Spleen (tissue), 11 donors: ENCODE results near the gene GRIA1. TPM values are rescaled to one million over a fixed set of nuclear protein-coding genes. Genes with fewer than 3 reads are reported as not detected.

Experiments
- DNase-seq: peaks from one replicate; pipeline ENCODE4 v3.0.0-alpha.2; 2020
- H3K27ac ChIP-seq, 8 donors: fragments of 200-600 bp; sonication (generic) in 7 of 8; 1 replicate in 4 of 8; 2 replicates in 4 of 8; pipeline versions ENCODE4 v1.5.0 to v1.8.0; 2016 to 2021; ENCODE audit warnings: inconsistent platforms in 4 of 8, mild to moderate bottlenecking in 4 of 8, moderate library complexity in 1 of 8
- H3K27me3 ChIP-seq, 7 donors: fragments of 200-600 bp; sonication (generic) in 6 of 7; replicated peaks in 1 of 7; 1 replicate in 4 of 7; 2 replicates in 3 of 7; pipeline versions ENCODE4 v1.5.0 to v1.8.0; 2016 to 2021; ENCODE audit warnings: inconsistent platforms in 3 of 7, mild to moderate bottlenecking in 1 of 7
- H3K36me3 ChIP-seq, 6 donors: fragments of 200-600 bp; sonication (generic) in 5 of 6; 1 replicate in 4 of 6; 2 replicates in 2 of 6; pipeline versions ENCODE4 v1.5.0 to v1.8.0; 2016 to 2021; ENCODE audit warnings: inconsistent platforms in 2 of 6
- H3K4me1 ChIP-seq, 6 donors: fragments of 200-600 bp; sonication (generic) in 5 of 6; 1 replicate in 3 of 6; 2 replicates in 3 of 6; pipeline versions ENCODE4 v1.5.0 to v1.8.0; 2016 to 2021; ENCODE audit warnings: inconsistent platforms in 3 of 6
- H3K4me3 ChIP-seq, 8 donors: fragments of 200-600 bp; sonication (generic) in 7 of 8; 1 replicate in 4 of 8; 2 replicates in 4 of 8; pipeline versions ENCODE4 v1.5.0 to v1.8.0; 2016 to 2021; ENCODE audit warnings: inconsistent platforms in 4 of 8, mild to moderate bottlenecking in 4 of 8, moderate library complexity in 2 of 8
- H3K9me3 ChIP-seq, 8 donors: fragments of 200-600 bp; sonication (generic) in 7 of 8; 1 replicate in 4 of 8; 2 replicates in 4 of 8; pipeline versions ENCODE4 v1.5.0 to v1.8.0; 2016 to 2021; ENCODE audit warnings: inconsistent platforms in 4 of 8
- POLR2A ChIP-seq, 3 donors: fragments of 450-650 bp; IDR thresholded peaks; one replicate each; pipeline ENCODE4 v1.5.1; 2017; ENCODE audit warnings: antibody characterized with exemption in 3 of 3, mild to moderate bottlenecking in 1 of 3
- POLR2AphosphoS5 ChIP-seq, 3 donors: sonication (generic); formaldehyde crosslinking; IDR thresholded peaks; one replicate each; pipeline ENCODE4 v1.5.1; 2017; ENCODE audit warnings: antibody characterized with exemption in 3 of 3
- WGBS, 5 donors: extraction: QIAGEN DNeasy Blood & Tissue Kit in 3 of 5; methylation state at CpG; one replicate each; pipeline versions ENCODE4 v1.1.5 to v1.1.7; 2013 to 2018; 5-methylcytosine and 5-hydroxymethylcytosine counted together
- intact Hi-C: fragments of 100-400 bp; cut with DNase I; formaldehyde crosslinking; loops from one replicate; pipeline ENCODE4 v1.15.0; 2023; ENCODE audit warnings: low total_unique reads
- polyA plus RNA-seq, 3 donors: library from polyadenylated mRNA; stranded (reverse); fragments of 200-250 nt; gene quantifications; one replicate each; pipeline ENCODE4 v1.2.1, GENCODE V29; 2013
- total RNA-seq, 7 donors: library from RNA; depleted of rRNA in 3 of 7; stranded (reverse); fragments of >200 nt in 3 of 7; fragmentation: NEBNext Ultra II Directional in 4 of 7; extraction: Animal tissue kit (Norgen Biotek cat#: 25700) in 4 of 7; gene quantifications; one replicate each; pipeline versions ENCODE4 v1.1.0 to v1.2.1, GENCODE V29; 2016 to 2021
- TF ChIP-seq, protein P1 (sequence below), 11 experiments: fragments of 200-600 bp in 7 of 11; fragments of 450-650 bp in 4 of 11; sonication (generic) in 4 of 11; IDR thresholded peaks in 8 of 11; conservative IDR thresholded peaks in 3 of 11; 1 replicate in 7 of 11; 2 replicates in 4 of 11; pipeline versions ENCODE4 v1.4.0 to v1.8.0; 2016 to 2021; ENCODE audit warnings: antibody characterized with exemption in 11 of 11, inconsistent platforms in 4 of 11, mild to moderate bottlenecking in 1 of 11
- donor health status: healthy with polysubstance abuse.
- donor health status: DM: no; HTN: no; CAD: no; lungs with moderate emphysema.
- donor health status: DM: no; HTN: no; CAD: no.
- donor health status: Bipolar disorder and iron deficiency.
- donor health status: healthy.
- donor health status: DM: no; HTN: no; CAD: no.
- donor health status: DM: yes; HTN: yes; CAD: no.

GRIA1 gene
- total and polyA plus RNA-seq, 10 donors, result 0.02 to 0.19 (median 0.09) TPM; not detected in 6

DNA sequence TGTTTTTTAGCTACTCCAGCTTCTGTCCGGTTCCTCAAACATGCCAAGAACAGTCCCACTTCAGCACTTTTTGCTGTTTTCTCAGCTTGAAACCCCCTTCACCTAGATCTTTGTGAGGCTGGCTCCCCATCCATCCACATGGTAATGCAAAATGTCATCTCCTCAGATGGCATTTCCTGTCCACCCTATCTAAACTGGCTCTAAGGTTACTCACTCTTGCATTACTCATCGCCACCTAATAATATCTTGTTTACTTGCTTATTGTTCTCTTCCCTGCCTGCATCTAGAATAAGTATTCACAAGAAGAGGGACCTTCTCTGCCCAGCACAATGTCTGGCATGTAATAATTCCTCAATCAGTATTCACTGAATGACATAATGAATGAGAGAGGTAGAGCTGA, 328.2 kb downstream of the GRIA1 start:
- no peak for DNase-seq
- intact Hi-C loops, result no loop called here
- WGBS, 5 donors, result 85 to 93% (median 90%) methylated on average over 2 of the region's 2 CpGs
- Histone ChIP-seq H3K4me1 (no peaks in the 10 kb centered on the region), H3K27ac (no peak overlapping the region), H3K27me3 (no peaks in the 10 kb centered on the region), H3K9me3 (no peaks in the 10 kb centered on the region), H3K36me3 (no peaks in the 10 kb centered on the region), H3K4me3 (no peak overlapping the region)
- TF ChIP-seq, protein P1, sequence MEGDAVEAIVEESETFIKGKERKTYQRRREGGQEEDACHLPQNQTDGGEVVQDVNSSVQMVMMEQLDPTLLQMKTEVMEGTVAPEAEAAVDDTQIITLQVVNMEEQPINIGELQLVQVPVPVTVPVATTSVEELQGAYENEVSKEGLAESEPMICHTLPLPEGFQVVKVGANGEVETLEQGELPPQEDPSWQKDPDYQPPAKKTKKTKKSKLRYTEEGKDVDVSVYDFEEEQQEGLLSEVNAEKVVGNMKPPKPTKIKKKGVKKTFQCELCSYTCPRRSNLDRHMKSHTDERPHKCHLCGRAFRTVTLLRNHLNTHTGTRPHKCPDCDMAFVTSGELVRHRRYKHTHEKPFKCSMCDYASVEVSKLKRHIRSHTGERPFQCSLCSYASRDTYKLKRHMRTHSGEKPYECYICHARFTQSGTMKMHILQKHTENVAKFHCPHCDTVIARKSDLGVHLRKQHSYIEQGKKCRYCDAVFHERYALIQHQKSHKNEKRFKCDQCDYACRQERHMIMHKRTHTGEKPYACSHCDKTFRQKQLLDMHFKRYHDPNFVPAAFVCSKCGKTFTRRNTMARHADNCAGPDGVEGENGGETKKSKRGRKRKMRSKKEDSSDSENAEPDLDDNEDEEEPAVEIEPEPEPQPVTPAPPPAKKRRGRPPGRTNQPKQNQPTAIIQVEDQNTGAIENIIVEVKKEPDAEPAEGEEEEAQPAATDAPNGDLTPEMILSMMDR (IDR thresholded peaks at IDR 0.05 in 8 of 11, conservative IDR thresholded peaks at IDR 0.05 in 3 of 11), result no peak
- no peak for TF ChIP-seq POLR2A (IDR thresholded peaks at IDR 0.05)
- no peak for TF ChIP-seq POLR2AphosphoS5 (IDR thresholded peaks at IDR 0.05)

DNA sequence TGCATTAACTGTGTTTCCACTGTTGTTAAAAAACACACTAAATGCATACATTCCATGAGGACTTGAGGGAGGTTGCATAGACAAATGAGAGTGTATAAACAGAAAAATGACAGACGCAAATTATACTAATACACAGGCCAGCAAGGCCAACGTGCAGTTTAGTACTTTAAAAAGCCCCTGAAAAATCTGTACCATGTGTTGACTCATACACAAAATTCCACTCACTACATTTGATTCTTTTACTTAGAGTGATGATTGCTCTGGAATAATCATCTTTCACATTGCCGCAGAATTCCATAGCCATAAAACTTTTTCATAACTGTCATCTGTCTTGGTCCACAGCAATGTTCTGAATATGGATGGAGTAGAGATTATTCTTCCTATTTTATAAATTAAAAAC, 332.6 kb downstream of the GRIA1 start:
- 49 to 83% (median 69%) methylated on average over 3 of the region's 3 CpGs for WGBS, 5 donors
- H3K27me3 ChIP-seq, result no peaks in the 10 kb centered on the region
- TF ChIP-seq, protein P1 (IDR thresholded peaks at IDR 0.05 in 8 of 11, conservative IDR thresholded peaks at IDR 0.05 in 3 of 11), result no peak
- TF ChIP-seq POLR2AphosphoS5 (IDR thresholded peaks at IDR 0.05) (no peak), POLR2A (IDR thresholded peaks at IDR 0.05) (no peak)
- no peaks in the 10 kb centered on the region for H3K36me3 ChIP-seq
- DNase-seq, result no peak
- no peak overlapping the region for H3K27ac ChIP-seq
- peaks cover 0 to 2% (median 0%) of the 10 kb centered on the region in 8 donors for H3K9me3 ChIP-seq
- no peak overlapping the region for H3K4me3 ChIP-seq
- no peaks in the 10 kb centered on the region for H3K4me1 ChIP-seq
- intact Hi-C loops, result no loop called here

DNA sequence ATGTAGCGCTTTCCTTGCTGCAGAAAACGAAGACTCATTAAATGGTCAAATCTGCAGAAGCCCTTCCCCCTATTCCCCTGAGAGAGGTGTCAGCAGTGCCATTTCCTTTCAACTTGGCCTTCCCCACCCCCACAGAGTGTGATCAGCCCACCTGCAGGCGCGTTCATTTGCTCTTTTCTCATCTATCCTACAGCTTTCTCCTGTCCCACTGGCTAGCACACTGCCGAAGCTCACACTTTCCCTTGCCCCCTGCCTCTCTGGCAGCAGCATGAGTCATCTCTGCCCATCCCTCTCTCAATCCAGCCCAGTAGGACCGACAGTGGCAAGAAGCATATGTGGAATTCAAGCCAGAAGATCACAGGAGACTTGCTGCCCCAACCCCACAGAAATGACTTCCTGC, 334.4 kb downstream of the GRIA1 start:
- no peak for DNase-seq
- WGBS, 5 donors, result 41 to 66% (median 54%) methylated on average over 6 of the region's 6 CpGs
- TF ChIP-seq POLR2AphosphoS5 (IDR thresholded peaks at IDR 0.05) (no peak), POLR2A (IDR thresholded peaks at IDR 0.05) (no peak)
- TF ChIP-seq, protein P1 (IDR thresholded peaks at IDR 0.05 in 8 of 11, conservative IDR thresholded peaks at IDR 0.05 in 3 of 11), result no peak
- intact Hi-C loops, result no loop called here
- Histone ChIP-seq H3K36me3 (no peaks in the 10 kb centered on the region), H3K4me3 (no peak overlapping the region), H3K4me1 (no peaks in the 10 kb centered on the region), H3K9me3 (peaks cover 0 to 6% (median 0%) of the 10 kb centered on the region in 8 donors), H3K27me3 (no peaks in the 10 kb centered on the region), H3K27ac (no peak overlapping the region)

DNA sequence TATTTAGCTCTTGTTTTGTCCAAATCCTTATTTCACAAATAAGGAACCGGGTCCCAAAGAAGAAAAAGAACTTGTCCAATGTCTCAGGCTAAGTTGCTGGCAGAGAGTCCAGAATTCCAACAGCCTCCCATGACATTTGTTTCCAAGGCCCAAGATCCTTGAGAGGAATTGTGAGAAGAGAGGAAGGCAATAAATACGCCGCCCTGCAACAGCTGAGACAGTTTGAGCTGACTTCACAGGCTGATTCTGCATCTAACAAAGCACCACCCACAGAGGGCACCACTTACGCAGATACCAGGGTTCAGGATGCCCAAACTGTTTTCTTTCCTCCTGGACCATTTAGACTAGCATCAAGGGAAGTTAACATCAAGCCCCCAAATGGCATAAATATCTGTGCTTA, 336.9 kb downstream of the GRIA1 start:
- Histone ChIP-seq H3K27ac (no peak overlapping the region), H3K27me3 (no peaks in the 10 kb centered on the region), H3K36me3 (no peaks in the 10 kb centered on the region), H3K4me1 (no peaks in the 10 kb centered on the region), H3K4me3 (no peak overlapping the region), H3K9me3 (peaks cover 0 to 6% (median 0%) of the 10 kb centered on the region in 8 donors)
- DNase-seq, result no peak
- intact Hi-C loops, result no loop called here
- no peak for TF ChIP-seq POLR2AphosphoS5 (IDR thresholded peaks at IDR 0.05)
- no peak for TF ChIP-seq POLR2A (IDR thresholded peaks at IDR 0.05)
- TF ChIP-seq, protein P1 (IDR thresholded peaks at IDR 0.05 in 8 of 11, conservative IDR thresholded peaks at IDR 0.05 in 3 of 11), result no peak
- WGBS, 5 donors, result 72 to 87% (median 79%) methylated on average over 4 of the region's 4 CpGs
